Endodermal cell (in vitro differentiated cells): ENCODE measurements around the gene RBM12. TPM values are rescaled to one million over a fixed set of nuclear protein-coding genes. Genes with fewer than 3 reads are reported as not detected.
A peak's percentile ranks its signal among the peaks of the same experiment; 100 is the strongest.
"Not testable (repeated sequence)": the region's sequence is repeated elsewhere in the genome, so short reads cannot be mapped to it uniquely, and the experiment has no call there.

Experiments
- DNase-seq: peaks from one replicate; pipeline ENCODE4 v3.0.0-alpha.2; 2017
- H3K27ac ChIP-seq: 2 replicates; pipeline ENCODE4 v1.5.1; 2013; ENCODE audit warnings: mild to moderate bottlenecking, low read depth, low read length, moderate library complexity
- H3K27me3 ChIP-seq: 2 replicates; pipeline ENCODE4 v1.6.1; 2013; ENCODE audit warnings: mild to moderate bottlenecking, low read length, moderate library complexity; ENCODE audit not compliant: insufficient read depth, control insufficient read depth, poor library complexity, severe bottlenecking
- H3K36me3 ChIP-seq: 2 replicates; pipeline ENCODE4 v1.7.0; 2013; ENCODE audit warnings: mild to moderate bottlenecking, low read length, moderate library complexity; ENCODE audit not compliant: control insufficient read depth, insufficient read depth
- H3K4me1 ChIP-seq: one replicate; pipeline ENCODE4 v1.7.0; 2013; ENCODE audit warnings: low read length; ENCODE audit not compliant: control insufficient read depth, insufficient read depth
- H3K4me3 ChIP-seq: 2 replicates; pipeline ENCODE4 v1.5.1; 2013; ENCODE audit warnings: mild to moderate bottlenecking, low read length, moderate library complexity
- H3K9ac ChIP-seq: 2 replicates; pipeline ENCODE4 v1.6.1; 2013; ENCODE audit warnings: mild to moderate bottlenecking, low read length, moderate library complexity; ENCODE audit not compliant: poor library complexity, severe bottlenecking; ENCODE audit errors: extremely low read depth
- H3K9me3 ChIP-seq: 2 replicates; pipeline ENCODE4 v1.6.1; 2013; ENCODE audit warnings: mild to moderate bottlenecking, low read length, moderate library complexity; ENCODE audit not compliant: control insufficient read depth
- H3K27ac Mint-ChIP-seq: 2 replicates; pipeline ENCODE4 v1.8.0; 2020; ENCODE audit warnings: mixed read lengths
- H3K27me3 Mint-ChIP-seq: 2 replicates; pipeline ENCODE4 v1.8.0; 2021; ENCODE audit warnings: mild to moderate bottlenecking, mixed read lengths; ENCODE audit not compliant: insufficient read depth
- H3K36me3 Mint-ChIP-seq: 2 replicates; pipeline ENCODE4 v1.8.0; 2020; ENCODE audit warnings: low read depth, mixed read lengths
- H3K4me1 Mint-ChIP-seq: 2 replicates; pipeline ENCODE4 v1.8.0; 2020; ENCODE audit warnings: mixed read lengths
- H3K4me3 Mint-ChIP-seq: 2 replicates; pipeline ENCODE4 v1.8.0; 2020; ENCODE audit warnings: mild to moderate bottlenecking, moderate library complexity, mixed read lengths
- H3K9me3 Mint-ChIP-seq: 2 replicates; pipeline ENCODE4 v1.8.0; 2020; ENCODE audit warnings: mild to moderate bottlenecking, mixed read lengths
- WGBS, 2 experiments: methylation state at CpG; one replicate each; pipeline versions ENCODE4 v1.1.5 to v1.1.7; 2013; ENCODE audit warnings: missing lambda C conversion rate in 2 of 2, mixed read lengths in 1 of 2; ENCODE audit not compliant: insufficient coverage in 1 of 2, insufficient read length in 1 of 2; 5-methylcytosine and 5-hydroxymethylcytosine counted together
- long read RNA-seq, 4 experiments: library from polyadenylated mRNA in 2 of 4; library from RNA in 1 of 4; library from capped mRNA in 1 of 4; stranded (forward) in 3 of 4; unstranded in 1 of 4; transcript quantifications; one replicate each; pipeline ENCODE4 v2.0.0, GENCODE V29; 2020 to 2021; ENCODE audit warnings: inconsistent platforms in 1 of 4
- polyA plus RNA-seq, 2 experiments: library from polyadenylated mRNA; stranded (reverse); fragments of 50-300 nt; gene quantifications; one replicate each; pipeline ENCODE4 v1.2.3, GENCODE V29; 2013
- total RNA-seq, 2 donors: library from RNA; stranded (reverse); fragmentation: NEBNext Ultra II Directional in 1 of 2; extraction: Animal tissue kit (Norgen Biotek cat#: 25700) in 1 of 2; gene quantifications; 2 replicates in 1 of 2; 3 replicates in 1 of 2; pipeline ENCODE4 v1.2.1, GENCODE V29; 2021
- TF ChIP-seq, protein P1 (sequence below): fragments of 200-600 bp; sonication (generic); conservative IDR thresholded peaks from 2 replicates; pipeline ENCODE4 v1.5.0; 2021; ENCODE audit warnings: antibody characterized with exemption, mild to moderate bottlenecking

The RBM12 gene, protein sequence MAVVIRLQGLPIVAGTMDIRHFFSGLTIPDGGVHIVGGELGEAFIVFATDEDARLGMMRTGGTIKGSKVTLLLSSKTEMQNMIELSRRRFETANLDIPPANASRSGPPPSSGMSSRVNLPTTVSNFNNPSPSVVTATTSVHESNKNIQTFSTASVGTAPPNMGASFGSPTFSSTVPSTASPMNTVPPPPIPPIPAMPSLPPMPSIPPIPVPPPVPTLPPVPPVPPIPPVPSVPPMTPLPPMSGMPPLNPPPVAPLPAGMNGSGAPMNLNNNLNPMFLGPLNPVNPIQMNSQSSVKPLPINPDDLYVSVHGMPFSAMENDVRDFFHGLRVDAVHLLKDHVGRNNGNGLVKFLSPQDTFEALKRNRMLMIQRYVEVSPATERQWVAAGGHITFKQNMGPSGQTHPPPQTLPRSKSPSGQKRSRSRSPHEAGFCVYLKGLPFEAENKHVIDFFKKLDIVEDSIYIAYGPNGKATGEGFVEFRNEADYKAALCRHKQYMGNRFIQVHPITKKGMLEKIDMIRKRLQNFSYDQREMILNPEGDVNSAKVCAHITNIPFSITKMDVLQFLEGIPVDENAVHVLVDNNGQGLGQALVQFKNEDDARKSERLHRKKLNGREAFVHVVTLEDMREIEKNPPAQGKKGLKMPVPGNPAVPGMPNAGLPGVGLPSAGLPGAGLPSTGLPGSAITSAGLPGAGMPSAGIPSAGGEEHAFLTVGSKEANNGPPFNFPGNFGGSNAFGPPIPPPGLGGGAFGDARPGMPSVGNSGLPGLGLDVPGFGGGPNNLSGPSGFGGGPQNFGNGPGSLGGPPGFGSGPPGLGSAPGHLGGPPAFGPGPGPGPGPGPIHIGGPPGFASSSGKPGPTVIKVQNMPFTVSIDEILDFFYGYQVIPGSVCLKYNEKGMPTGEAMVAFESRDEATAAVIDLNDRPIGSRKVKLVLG
- total RNA-seq = 100 to 1,000 TPM; 106 to 158 TPM
- polyA plus RNA-seq (2013, experiment 1 of 2) = 81.6 TPM
- polyA plus RNA-seq (2013, experiment 2 of 2) = 80.8 TPM
- long read RNA-seq, experiment 1, full-length matches to known transcripts = 12 of 57 reads
- long read RNA-seq, experiment 1, partial matches to known transcripts = 1 of 57 reads
- long read RNA-seq, experiment 1, other reads (novel, unspliced or antisense) = 44 of 57 reads
- long read RNA-seq, experiment 2, full-length matches to known transcripts = 105 of 121 reads
- long read RNA-seq, experiment 2, partial matches to known transcripts = 1 of 121 reads
- long read RNA-seq, experiment 2, other reads (novel, unspliced or antisense) = 15 of 121 reads
- long read RNA-seq, experiment 3, full-length matches to known transcripts = 66 of 130 reads
- long read RNA-seq, experiment 3, partial matches to known transcripts = 0 of 130 reads
- long read RNA-seq, experiment 3, other reads (novel, unspliced or antisense) = 64 of 130 reads
- long read RNA-seq, experiment 4, full-length matches to known transcripts = 4 of 5 reads
- long read RNA-seq, experiment 4, partial matches to known transcripts = 0 of 5 reads
- long read RNA-seq, experiment 4, other reads (novel, unspliced or antisense) = 1 of 5 reads

GRCh38 chr20:35664466-35665206 lies at the start of gene RBM12, which contains the start of gene CPNE1:
Gene RBM12 (minus strand): TSS chr20:35664900. CDS start chr20:35655322, 9,578 bp downstream.
Gene CPNE1 (minus strand): TSS chr20:35664900. CDS start chr20:35632923, 31,977 bp downstream.
- Histone ChIP-seq H3K9ac (peak within 1 kb of the TSS; percentile 98), H3K27me3 (no peaks in the 10 kb centered on the region), H3K9me3 (no peaks in the 10 kb centered on the region), H3K4me1 (no peaks in the 10 kb centered on the region), H3K4me3 (peak within 1 kb of the TSS; percentile 95), H3K36me3 (peaks cover 17% of the 10 kb centered on the region), H3K27ac (peak within 1 kb of the TSS; percentile 97)
- Mint-ChIP-seq H3K27me3 (no peaks in the 10 kb centered on the region), H3K27ac (peak within 1 kb of the TSS; percentile 99), H3K36me3 (peaks cover 9% of the 10 kb centered on the region), H3K4me1 (peaks cover 21% of the 10 kb centered on the region), H3K4me3 (peak within 1 kb of the TSS; percentile 96), H3K9me3 (no peaks in the 10 kb centered on the region)
- DNase-seq = peak; percentile 97
- TF ChIP-seq, protein P1, sequence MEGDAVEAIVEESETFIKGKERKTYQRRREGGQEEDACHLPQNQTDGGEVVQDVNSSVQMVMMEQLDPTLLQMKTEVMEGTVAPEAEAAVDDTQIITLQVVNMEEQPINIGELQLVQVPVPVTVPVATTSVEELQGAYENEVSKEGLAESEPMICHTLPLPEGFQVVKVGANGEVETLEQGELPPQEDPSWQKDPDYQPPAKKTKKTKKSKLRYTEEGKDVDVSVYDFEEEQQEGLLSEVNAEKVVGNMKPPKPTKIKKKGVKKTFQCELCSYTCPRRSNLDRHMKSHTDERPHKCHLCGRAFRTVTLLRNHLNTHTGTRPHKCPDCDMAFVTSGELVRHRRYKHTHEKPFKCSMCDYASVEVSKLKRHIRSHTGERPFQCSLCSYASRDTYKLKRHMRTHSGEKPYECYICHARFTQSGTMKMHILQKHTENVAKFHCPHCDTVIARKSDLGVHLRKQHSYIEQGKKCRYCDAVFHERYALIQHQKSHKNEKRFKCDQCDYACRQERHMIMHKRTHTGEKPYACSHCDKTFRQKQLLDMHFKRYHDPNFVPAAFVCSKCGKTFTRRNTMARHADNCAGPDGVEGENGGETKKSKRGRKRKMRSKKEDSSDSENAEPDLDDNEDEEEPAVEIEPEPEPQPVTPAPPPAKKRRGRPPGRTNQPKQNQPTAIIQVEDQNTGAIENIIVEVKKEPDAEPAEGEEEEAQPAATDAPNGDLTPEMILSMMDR = peak; percentile 24
- WGBS, 2 experiments = 0 to 1% methylated on average over 31 to 61 of the region's 61 CpGs

GRCh38 chr20:35714127-35714526 lies 49.4 kb upstream of the RBM12 start:
- no peak overlapping the region for H3K27ac ChIP-seq
- no peak overlapping the region for H3K4me3 Mint-ChIP-seq
- no peaks in the 10 kb centered on the region for H3K9me3 Mint-ChIP-seq
- TF ChIP-seq, protein P1 = no peak
- H3K36me3 ChIP-seq = peaks cover 97% of the 10 kb centered on the region
- no peaks in the 10 kb centered on the region for H3K4me1 ChIP-seq
- H3K27me3 Mint-ChIP-seq = no peaks in the 10 kb centered on the region
- no peak overlapping the region for H3K9ac ChIP-seq
- H3K36me3 Mint-ChIP-seq = peaks cover 75% of the 10 kb centered on the region
- 93 to 94% methylated on average over 4 of the region's 4 CpGs for WGBS, 2 experiments
- H3K4me3 ChIP-seq = no peak overlapping the region
- H3K9me3 ChIP-seq = no peaks in the 10 kb centered on the region
- H3K4me1 Mint-ChIP-seq = no peaks in the 10 kb centered on the region
- no peaks in the 10 kb centered on the region for H3K27me3 ChIP-seq
- no peak for DNase-seq
- H3K27ac Mint-ChIP-seq = no peak overlapping the region

- H3K9ac ChIP-seq, H3K4me3 Mint-ChIP-seq, H3K27me3 ChIP-seq, H3K27ac ChIP-seq, H3K9me3 ChIP-seq, H3K27me3 Mint-ChIP-seq, H3K4me1 Mint-ChIP-seq, H3K4me3 ChIP-seq, H3K4me1 ChIP-seq, H3K9me3 Mint-ChIP-seq: not testable (repeated sequence)
- peaks cover 71% of the 10 kb centered on the region for H3K36me3 Mint-ChIP-seq
- DNase-seq = peak; percentile 14
- 93 to 95% methylated on average over 7 to 9 of the region's 9 CpGs for WGBS, 2 experiments
- peaks cover 98% of the 10 kb centered on the region for H3K36me3 ChIP-seq
- peak overlapping the region; percentile 31 for H3K27ac Mint-ChIP-seq
These were observed 48.4 kb upstream of the RBM12 start for GRCh38 chr20:35713120-35713519.
